Esophagus squamous epithelium (tissue), 5 donors: ENCODE results near the gene KAZN. TPM values are rescaled to one million over a fixed set of nuclear protein-coding genes. Genes with fewer than 3 reads are reported as not detected.
A peak's percentile ranks its signal among the peaks of the same experiment; 100 is the strongest.

ENCODE experiments used
- DNase-seq: peaks from one replicate; lab custom pipeline; 2025; lab: John Stamatoyannopoulos, UW
- H3K27ac ChIP-seq, 4 donors: fragments of 200-600 bp; sonication (generic); one replicate each; pipeline ENCODE4 v1.5.1; 2016 to 2019; ENCODE audit warnings: mild to moderate bottlenecking in 1 of 4
- H3K27me3 ChIP-seq, 4 donors: fragments of 200-600 bp; sonication (generic); 1 replicate in 3 of 4; 2 replicates in 1 of 4; pipeline versions ENCODE4 v1.5.1 to v1.6.0; 2017 to 2021; ENCODE audit warnings: antibody characterized with exemption in 1 of 4
- H3K36me3 ChIP-seq, 3 donors: fragments of 200-600 bp; sonication (generic); one replicate each; pipeline ENCODE4 v1.5.1; 2016 to 2019
- H3K4me1 ChIP-seq, 3 donors: fragments of 200-600 bp; sonication (generic); one replicate each; pipeline ENCODE4 v1.5.1; 2017 to 2019
- H3K4me3 ChIP-seq, 4 donors: fragments of 200-600 bp; sonication (generic); 1 replicate in 3 of 4; 2 replicates in 1 of 4; pipeline ENCODE4 v1.5.1; 2016 to 2019; ENCODE audit warnings: mild to moderate bottlenecking in 2 of 4, moderate library complexity in 1 of 4
- H3K9me3 ChIP-seq, 3 donors: fragments of 200-600 bp; sonication (generic); one replicate each; pipeline ENCODE4 v1.5.1; 2016 to 2019
- POLR2A ChIP-seq, 4 donors: fragments of 450-650 bp; IDR thresholded peaks; one replicate each; pipeline ENCODE4 v1.6.1; 2017; ENCODE audit warnings: antibody characterized with exemption in 4 of 4, mild to moderate bottlenecking in 4 of 4, moderate library complexity in 3 of 4
- WGBS, 2 donors: methylation state at CpG; one replicate each; pipeline ENCODE4 v1.1.5; 2018; 5-methylcytosine and 5-hydroxymethylcytosine counted together
- intact Hi-C: fragments of 100-400 bp; cut with DNase I; formaldehyde crosslinking; loops from one replicate; pipeline ENCODE4 v1.15.0; 2022
- total RNA-seq, 4 donors: library from RNA; depleted of rRNA; stranded (reverse); fragments of >200 nt; gene quantifications; one replicate each; pipeline ENCODE4 v1.1.0, GENCODE V29; 2016
- TF ChIP-seq, protein P1 (sequence below), 6 experiments: fragments of 450-650 bp in 4 of 6; fragments of 200-600 bp in 2 of 6; sonication (generic) in 2 of 6; IDR thresholded peaks; one replicate each; pipeline ENCODE4 v1.5.1; 2016 to 2019; ENCODE audit warnings: antibody characterized with exemption in 6 of 6, mild to moderate bottlenecking in 4 of 6, moderate library complexity in 4 of 6
- donor health status: DM: yes; HTN: yes; CAD: no.

KAZN gene
- total RNA-seq, 4 donors from 2014 or later: 25.0 to 54.5 (median 30.8) TPM

DNA sequence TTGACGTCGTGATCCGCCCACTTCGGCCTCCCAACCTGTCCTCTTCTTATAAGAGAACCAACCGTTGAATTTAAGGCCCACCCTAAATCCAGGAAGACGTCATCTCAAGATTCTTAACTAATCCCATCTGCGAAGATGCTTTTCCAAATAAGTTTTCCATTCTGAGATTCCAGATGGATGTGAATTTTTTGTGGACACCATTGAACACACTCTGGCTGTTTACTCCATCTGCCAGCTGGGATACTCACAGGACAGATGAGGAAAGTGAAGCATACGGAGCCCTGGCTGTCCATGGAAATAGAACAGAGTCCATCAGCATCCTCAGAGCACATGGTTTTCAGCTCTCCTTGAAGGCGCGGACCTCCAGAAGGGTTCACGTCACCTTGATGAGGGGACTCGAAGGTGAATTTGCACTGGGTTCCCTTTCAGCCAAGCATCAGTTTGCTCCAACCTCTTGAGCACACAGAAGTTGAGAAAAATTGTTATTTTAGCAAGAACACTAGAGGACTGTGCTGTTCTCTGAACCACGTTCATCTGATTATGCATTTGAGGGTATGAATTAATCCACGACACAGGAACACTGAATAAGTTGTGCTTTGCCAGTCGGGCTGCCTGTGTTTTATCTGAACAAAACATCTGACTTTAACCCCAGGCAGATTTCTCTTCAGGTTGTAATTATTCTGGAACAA lies 68.6 kb downstream of the KAZN start:
- no peaks in the 10 kb centered on the region for H3K27me3 ChIP-seq
- 76 to 89% methylated on average over 9 to 15 of the region's 15 CpGs for WGBS, 2 donors
- no peak for DNase-seq
- peak overlapping the region in 2 of 4 donors; percentile 9 to 38 for H3K27ac ChIP-seq
- H3K36me3 ChIP-seq: no peaks in the 10 kb centered on the region
- no peak for TF ChIP-seq POLR2A (IDR thresholded peaks at IDR 0.05)
- TF ChIP-seq, protein P1, sequence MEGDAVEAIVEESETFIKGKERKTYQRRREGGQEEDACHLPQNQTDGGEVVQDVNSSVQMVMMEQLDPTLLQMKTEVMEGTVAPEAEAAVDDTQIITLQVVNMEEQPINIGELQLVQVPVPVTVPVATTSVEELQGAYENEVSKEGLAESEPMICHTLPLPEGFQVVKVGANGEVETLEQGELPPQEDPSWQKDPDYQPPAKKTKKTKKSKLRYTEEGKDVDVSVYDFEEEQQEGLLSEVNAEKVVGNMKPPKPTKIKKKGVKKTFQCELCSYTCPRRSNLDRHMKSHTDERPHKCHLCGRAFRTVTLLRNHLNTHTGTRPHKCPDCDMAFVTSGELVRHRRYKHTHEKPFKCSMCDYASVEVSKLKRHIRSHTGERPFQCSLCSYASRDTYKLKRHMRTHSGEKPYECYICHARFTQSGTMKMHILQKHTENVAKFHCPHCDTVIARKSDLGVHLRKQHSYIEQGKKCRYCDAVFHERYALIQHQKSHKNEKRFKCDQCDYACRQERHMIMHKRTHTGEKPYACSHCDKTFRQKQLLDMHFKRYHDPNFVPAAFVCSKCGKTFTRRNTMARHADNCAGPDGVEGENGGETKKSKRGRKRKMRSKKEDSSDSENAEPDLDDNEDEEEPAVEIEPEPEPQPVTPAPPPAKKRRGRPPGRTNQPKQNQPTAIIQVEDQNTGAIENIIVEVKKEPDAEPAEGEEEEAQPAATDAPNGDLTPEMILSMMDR (IDR thresholded peaks at IDR 0.05): no peak
- intact Hi-C loops: no loop called here
- H3K4me3 ChIP-seq: no peak overlapping the region
- no peaks in the 10 kb centered on the region for H3K9me3 ChIP-seq
- H3K4me1 ChIP-seq: peaks cover 0 to 6% (median 0%) of the 10 kb centered on the region in 3 donors

DNA sequence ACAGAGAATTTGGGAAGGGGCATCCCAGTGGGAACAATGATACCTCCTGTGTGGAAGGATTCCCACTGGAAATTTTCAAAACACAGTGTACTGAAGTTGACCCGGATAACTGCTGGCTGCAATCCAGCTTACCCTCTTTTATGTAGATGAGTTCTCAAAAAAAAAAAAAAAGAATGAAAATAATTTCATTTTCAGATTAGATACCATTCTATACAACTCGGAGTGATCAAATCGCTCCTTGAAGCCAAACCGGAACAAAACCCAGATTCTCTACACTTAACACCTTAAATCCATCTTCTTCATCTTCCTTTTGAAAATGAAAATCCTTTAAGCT lies 69.1 kb downstream of the KAZN start:
- DNase-seq: no peak
- TF ChIP-seq POLR2A (IDR thresholded peaks at IDR 0.05): no peak
- TF ChIP-seq, protein P1 (IDR thresholded peaks at IDR 0.05): no peak
- no peak overlapping the region for H3K27ac ChIP-seq
- no peaks in the 10 kb centered on the region for H3K36me3 ChIP-seq
- H3K27me3 ChIP-seq: no peaks in the 10 kb centered on the region
- peaks cover 0 to 6% (median 0%) of the 10 kb centered on the region in 3 donors for H3K4me1 ChIP-seq
- H3K4me3 ChIP-seq: no peak overlapping the region
- intact Hi-C loops: no loop called here
- H3K9me3 ChIP-seq: no peaks in the 10 kb centered on the region
- WGBS, 2 donors: 54 to 69% methylated on average over 4 of the region's 4 CpGs

DNA sequence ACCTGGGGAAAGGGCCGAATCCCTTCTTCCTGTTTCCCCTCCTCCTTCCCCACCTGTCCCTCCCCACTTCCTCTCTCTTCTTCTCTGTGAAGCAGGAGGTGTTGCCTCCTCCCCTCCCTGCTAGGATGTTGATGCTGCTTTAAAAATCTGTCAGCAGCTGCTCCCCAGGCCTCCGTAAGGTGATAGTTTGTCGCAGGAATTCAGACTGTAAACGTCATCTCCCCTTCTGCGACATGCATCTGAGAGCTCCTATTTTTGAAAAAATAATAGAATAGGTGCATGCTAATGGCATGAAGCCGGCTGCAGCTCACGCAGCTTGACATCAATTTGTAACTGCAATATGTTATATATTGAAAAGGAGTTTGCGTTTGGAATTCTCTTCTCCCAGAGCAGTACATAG lies 70.1 kb downstream of the KAZN start:
- no peak overlapping the region for H3K4me3 ChIP-seq
- no peak overlapping the region for H3K27ac ChIP-seq
- no peaks in the 10 kb centered on the region for H3K9me3 ChIP-seq
- DNase-seq: no peak
- peaks cover 0 to 2% (median 0%) of the 10 kb centered on the region in 4 donors for H3K27me3 ChIP-seq
- H3K4me1 ChIP-seq: peaks cover 0 to 6% (median 0%) of the 10 kb centered on the region in 3 donors
- intact Hi-C loops: no loop called here
- TF ChIP-seq POLR2A (IDR thresholded peaks at IDR 0.05): no peak
- whole genome bisulfite sequencing, 2 donors: 78 to 85% methylated on average over 8 of the region's 8 CpGs
- no peaks in the 10 kb centered on the region for H3K36me3 ChIP-seq

- intact Hi-C loops: no loop called here
- Histone ChIP-seq H3K36me3 (no peaks in the 10 kb centered on the region), H3K4me3 (no peak overlapping the region), H3K27me3 (peaks cover 0 to 2% (median 0%) of the 10 kb centered on the region in 4 donors), H3K4me1 (peaks cover 0 to 6% (median 0%) of the 10 kb centered on the region in 3 donors), H3K27ac (no peak overlapping the region), H3K9me3 (no peaks in the 10 kb centered on the region)
- TF ChIP-seq, protein P1 (IDR thresholded peaks at IDR 0.05): no peak
- TF ChIP-seq POLR2A (IDR thresholded peaks at IDR 0.05): no peak
- DNase-seq: no peak
- whole genome bisulfite sequencing, 2 donors: 59 to 70% methylated on average over 4 of the region's 4 CpGs
Measured at GRCh38 chr1:14672005-14672404, 73.5 kb downstream of the KAZN start.

- 83 to 88% methylated on average over 1 of the region's 1 CpG for WGBS, 2 donors
- no peak for TF ChIP-seq POLR2A (IDR thresholded peaks at IDR 0.05)
- TF ChIP-seq, protein P1 (IDR thresholded peaks at IDR 0.05): no peak
- Histone ChIP-seq H3K27ac (no peak overlapping the region), H3K27me3 (peaks cover 0 to 2% (median 0%) of the 10 kb centered on the region in 4 donors), H3K4me3 (no peak overlapping the region), H3K4me1 (no peaks in the 10 kb centered on the region), H3K36me3 (no peaks in the 10 kb centered on the region), H3K9me3 (no peaks in the 10 kb centered on the region)
- intact Hi-C loops: no loop called here
- no peak for DNase-seq
Measured at GRCh38 chr1:14674030-14674429, 75.5 kb downstream of the KAZN start.
